GM19035 (cell line): ENCODE data around the gene KRT23.

Source experiments
- ATAC-seq: cut with Tn5 transposase; IDR thresholded peaks from one replicate; pipeline ENCODE4 v1.9.1; 2021; ENCODE audit not compliant: unreplicated experiment

Gene KRT23

GRCh38 chr17:40937384-40937819 lies at the start of gene KRT23:
Gene KRT23 (minus strand): TSS chr17:40937646. CDS start chr17:40936603, 1,043 bp downstream.
- no peak for ATAC-seq

GRCh38 chr17:40986920-40987319 lies 49.5 kb upstream of the KRT23 start:
- ATAC-seq = no peak

- no peak for ATAC-seq
Observed at GRCh38 chr17:40984226-40984625, 46.8 kb upstream of the KRT23 start, which contains the start of gene KRT40. Gene KRT40 (minus strand): TSS chr17:40984326. CDS start chr17:40984273, 53 bp downstream.

GRCh38 chr17:40981115-40981514 lies 43.7 kb upstream of the KRT23 start:
- no peak for ATAC-seq

- ATAC-seq = no peak
Observed at GRCh38 chr17:40980596-40980995, 43.1 kb upstream of the KRT23 start.

- no peak for ATAC-seq
Observed at GRCh38 chr17:40980117-40980516, 42.7 kb upstream of the KRT23 start.

GRCh38 chr17:40978575-40979151 lies 41.2 kb upstream of the KRT23 start:
- no peak for ATAC-seq

GRCh38 chr17:40975516-40975915 lies 38.1 kb upstream of the KRT23 start:
- ATAC-seq = no peak

- no peak for ATAC-seq
Observed at GRCh38 chr17:40974366-40974765, 36.9 kb upstream of the KRT23 start.

- no peak for ATAC-seq
Observed at GRCh38 chr17:40967582-40967981, 30.1 kb upstream of the KRT23 start.

- ATAC-seq = no peak
Observed at GRCh38 chr17:40966848-40967247, 29.4 kb upstream of the KRT23 start, which contains the start of gene KRT39. Gene KRT39 (minus strand): TSS chr17:40966948. CDS start chr17:40966856, 92 bp downstream.

GRCh38 chr17:40963838-40964237 lies 26.4 kb upstream of the KRT23 start:
- no peak for ATAC-seq

GRCh38 chr17:40962059-40962561 lies 24.7 kb upstream of the KRT23 start:
- no peak for ATAC-seq

- no peak for ATAC-seq
Observed at GRCh38 chr17:40961591-40961990, 24.1 kb upstream of the KRT23 start.

- ATAC-seq = no peak
Observed at GRCh38 chr17:40960144-40960543, 22.7 kb upstream of the KRT23 start.

GRCh38 chr17:40958086-40958953 lies 20.9 kb upstream of the KRT23 start:
- ATAC-seq = no peak

- ATAC-seq = no peak
Observed at GRCh38 chr17:40956401-40957254, 19.2 kb upstream of the KRT23 start.

GRCh38 chr17:40953881-40954280 lies 16.4 kb upstream of the KRT23 start:
- no peak for ATAC-seq

GRCh38 chr17:40952661-40953060 lies 15.2 kb upstream of the KRT23 start:
- ATAC-seq = no peak

- no peak for ATAC-seq
Observed at GRCh38 chr17:40952154-40952553, 14.7 kb upstream of the KRT23 start.

- ATAC-seq = no peak
Observed at GRCh38 chr17:40951011-40951622, 13.7 kb upstream of the KRT23 start.
